Left renal cortex interstitium (tissue), 4 donors: Measurements from ENCODE around the gene DGKG. TPM values are rescaled to one million over a fixed set of nuclear protein-coding genes. Genes with fewer than 3 reads are reported as not detected.

Source experiments
- DNase-seq, 4 donors: peaks; one replicate each; pipeline ENCODE4 v3.0.0-alpha.2; 2013; ENCODE audit warnings: low read depth in 4 of 4, low spot score in 2 of 4, missing footprints in 1 of 4
- polyA plus RNA-seq, 4 donors: library from polyadenylated mRNA; unstranded; fragments of 120-200 nt; gene quantifications; one replicate each; pipeline ENCODE4 v1.2.1, GENCODE V29; 2013; ENCODE audit not compliant: insufficient read length in 4 of 4

DGKG gene
- polyA plus RNA-seq, 4 donors, result 0.51 to 0.92 (median 0.71) TPM

DNA sequence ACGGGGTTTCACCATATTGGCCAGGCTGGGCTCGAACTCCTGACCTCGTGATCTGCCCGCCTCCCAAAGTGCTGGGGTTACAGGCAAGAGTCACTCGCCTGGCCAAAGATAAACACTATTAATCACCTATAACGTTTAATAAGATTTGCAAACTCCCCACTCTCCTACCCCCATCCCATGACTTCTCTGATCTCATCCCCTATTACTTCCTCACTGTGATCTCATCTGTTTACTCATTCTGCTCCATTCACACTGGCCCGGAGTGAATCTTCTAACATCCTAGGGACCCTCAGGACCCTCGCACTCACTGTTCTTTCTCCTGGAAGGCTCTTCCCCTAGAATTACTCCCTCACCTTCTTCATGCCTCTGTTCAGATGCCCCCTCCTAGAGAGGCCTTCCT, 78.9 kb downstream of the DGKG start:
- no peak for DNase-seq

- DNase-seq, result no peak
Measured at GRCh38 chr3:186281176-186281575, 80.9 kb downstream of the DGKG start.

DNA sequence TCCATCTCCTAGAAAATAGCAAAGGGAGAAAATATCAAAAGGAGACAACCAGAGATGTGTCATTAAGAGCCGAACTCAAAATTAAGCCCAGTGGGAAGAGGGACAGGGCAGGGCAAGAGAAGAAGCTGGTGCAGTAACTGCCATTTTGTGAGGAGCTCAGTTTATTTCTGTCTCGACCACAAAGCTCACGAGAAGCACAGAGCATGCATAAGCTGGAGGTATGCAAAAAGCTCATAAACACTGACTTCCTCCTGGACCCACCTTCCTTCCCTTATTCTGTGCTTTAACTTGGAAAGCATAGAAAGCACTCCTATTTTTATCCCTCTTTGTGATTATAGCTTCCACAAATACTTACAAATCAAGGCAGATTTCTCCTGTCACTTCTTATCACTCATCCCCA, 81.3 kb downstream of the DGKG start:
- DNase-seq, result no peak

GRCh38 chr3:186277268-186277909, 84.6 kb downstream of the DGKG start:
- DNase-seq, result peak in 2 of 4 donors; percentile 51 to 57

GRCh38 chr3:186275436-186275835, 86.6 kb downstream of the DGKG start:
- no peak for DNase-seq

DNA sequence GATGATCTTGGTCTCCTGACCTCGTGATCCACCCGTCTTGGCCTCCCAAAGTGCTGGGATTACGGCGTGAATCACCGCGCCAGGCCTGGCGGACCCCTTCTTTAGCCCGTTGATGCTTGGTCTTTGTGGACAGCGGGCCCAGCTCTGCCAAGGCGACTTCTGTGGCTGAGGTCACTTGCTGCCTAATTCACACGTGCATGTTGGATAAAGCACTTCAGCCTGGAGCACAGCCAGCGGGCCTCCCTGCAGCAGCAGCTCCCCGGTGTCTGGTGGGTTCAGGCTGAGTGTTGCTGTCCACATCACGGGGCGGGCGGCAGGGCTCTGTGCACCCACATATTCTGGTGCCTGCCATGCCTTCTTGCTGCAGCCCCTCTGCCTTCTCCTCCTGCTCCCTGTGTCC, 88.4 kb downstream of the DGKG start:
- DNase-seq, result no peak

DNA sequence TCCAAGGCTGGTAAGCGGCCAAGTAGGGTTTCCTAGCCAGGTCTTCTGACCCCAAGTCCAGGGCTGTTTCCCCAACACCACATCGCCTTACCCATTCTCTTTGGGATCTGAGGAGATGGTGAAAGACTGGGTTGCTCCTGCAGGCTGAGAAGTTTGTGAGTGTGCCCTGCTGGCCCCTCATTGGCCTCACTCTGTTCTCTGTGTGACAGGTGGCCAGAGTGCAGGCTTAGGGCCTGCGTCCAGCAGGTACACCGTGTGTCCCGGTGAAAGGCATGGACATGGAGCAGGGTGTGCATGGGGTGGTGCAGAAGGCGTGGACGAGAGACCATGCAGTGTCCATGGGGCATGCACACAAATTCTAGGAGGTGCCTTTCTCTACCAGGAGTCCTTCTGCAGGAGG, 91.3 kb downstream of the DGKG start:
- no peak for DNase-seq

- no peak for DNase-seq
Measured at GRCh38 chr3:186268616-186269448, 93.2 kb downstream of the DGKG start.

DNA sequence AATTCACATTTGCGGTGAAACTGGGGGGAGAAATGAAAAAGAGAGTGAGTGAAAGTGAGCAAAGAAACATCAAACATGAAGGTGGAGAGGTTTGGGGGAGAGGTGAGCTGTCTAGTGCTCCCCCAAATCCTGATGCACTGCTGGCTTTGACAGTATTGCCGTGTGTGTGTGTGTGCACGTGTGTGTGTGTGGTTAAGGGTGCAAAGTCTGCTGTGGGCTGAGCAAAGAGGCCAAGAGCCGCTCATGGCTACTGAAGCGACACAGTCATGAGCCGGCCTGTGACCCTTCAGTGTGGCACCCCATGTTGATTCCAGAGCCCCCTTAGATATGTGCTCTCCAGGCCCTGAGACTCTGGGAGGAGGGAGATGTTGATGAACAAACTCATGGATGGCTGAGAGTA, 94.3 kb downstream of the DGKG start:
- no peak for DNase-seq

DNA sequence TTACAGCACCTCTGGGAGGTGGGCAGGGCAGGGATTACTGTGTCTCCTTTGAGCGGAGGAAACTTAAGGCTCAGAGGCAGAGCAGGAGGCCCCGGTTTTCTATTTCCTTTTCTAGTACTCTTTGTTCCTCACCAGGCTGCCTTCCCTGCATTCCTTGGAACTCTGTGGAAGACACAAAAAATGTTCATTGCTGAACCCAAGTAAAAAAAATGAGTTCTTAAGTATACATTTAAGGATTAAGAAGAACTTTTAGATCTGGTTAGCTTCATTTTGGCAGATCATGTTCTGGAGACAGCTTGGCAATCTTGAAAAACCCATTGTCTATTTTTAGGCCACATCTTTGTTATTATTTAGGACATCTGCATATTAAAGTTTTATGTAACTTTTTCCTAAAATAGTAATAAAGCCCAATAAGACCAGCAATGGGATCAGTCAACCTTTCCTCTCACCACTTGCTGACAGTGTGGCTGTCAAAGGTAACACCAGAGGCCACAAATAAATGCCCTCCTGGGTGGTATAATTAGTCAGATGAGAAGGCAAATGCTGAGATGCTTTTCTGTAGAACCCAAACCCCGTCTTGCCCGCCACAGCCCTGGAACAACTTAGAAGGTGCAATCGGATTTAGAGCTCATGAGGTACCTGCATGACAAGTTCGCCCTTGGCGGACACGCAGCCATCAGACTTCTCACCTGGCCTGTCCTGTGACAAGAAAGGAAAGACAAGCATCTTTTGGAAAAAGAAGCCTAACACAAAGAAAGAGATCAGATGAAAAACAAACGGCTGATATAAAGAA, 97.2 kb downstream of the DGKG start:
- no peak for DNase-seq

GRCh38 chr3:186261638-186262037, 100.4 kb downstream of the DGKG start:
- no peak for DNase-seq

DNA sequence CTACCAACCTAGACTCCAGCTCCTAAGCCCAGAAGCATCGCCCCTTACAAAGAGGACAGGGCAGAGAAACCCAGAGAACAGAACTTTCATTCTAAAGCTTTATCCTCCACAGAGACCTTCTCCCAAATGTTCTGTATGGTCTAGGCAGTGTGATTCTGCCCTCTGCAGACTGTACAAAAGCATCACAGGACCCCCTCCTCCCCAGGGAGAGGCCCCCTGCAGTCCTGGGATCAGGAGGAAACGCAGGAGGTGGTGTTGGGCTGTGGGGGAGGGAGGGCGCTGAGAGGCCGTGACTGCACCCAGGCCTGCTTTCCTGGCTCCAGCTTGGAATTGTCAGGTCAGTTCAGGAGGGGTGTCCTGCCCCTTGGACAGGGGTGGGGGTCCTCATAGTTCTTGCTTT, 101.3 kb downstream of the DGKG start:
- DNase-seq, result no peak

- DNase-seq, result no peak
Measured at GRCh38 chr3:186259612-186260383, 102.2 kb downstream of the DGKG start.

DNA sequence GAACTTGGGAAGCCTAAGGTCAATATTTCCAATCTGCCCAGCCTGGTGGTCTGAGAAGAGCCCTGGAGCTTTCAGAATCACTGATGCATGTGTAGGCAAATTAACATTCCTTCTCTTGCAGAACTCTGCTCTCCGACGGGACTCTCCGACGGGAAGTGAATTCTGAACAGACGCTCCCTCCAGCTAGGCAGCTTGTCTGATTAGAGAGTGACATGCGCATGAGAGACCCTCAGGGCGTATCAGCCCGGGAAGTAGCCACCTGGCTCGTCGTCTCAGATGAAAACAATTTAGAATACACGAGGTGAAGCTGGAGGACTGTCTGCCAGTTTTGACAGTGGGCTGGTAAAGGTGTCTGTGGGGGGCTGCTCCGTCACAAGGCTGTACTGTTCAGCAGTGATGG, 103.1 kb downstream of the DGKG start:
- DNase-seq, result no peak

- no peak for DNase-seq
Measured at GRCh38 chr3:186257866-186258265, 104.2 kb downstream of the DGKG start.

DNA sequence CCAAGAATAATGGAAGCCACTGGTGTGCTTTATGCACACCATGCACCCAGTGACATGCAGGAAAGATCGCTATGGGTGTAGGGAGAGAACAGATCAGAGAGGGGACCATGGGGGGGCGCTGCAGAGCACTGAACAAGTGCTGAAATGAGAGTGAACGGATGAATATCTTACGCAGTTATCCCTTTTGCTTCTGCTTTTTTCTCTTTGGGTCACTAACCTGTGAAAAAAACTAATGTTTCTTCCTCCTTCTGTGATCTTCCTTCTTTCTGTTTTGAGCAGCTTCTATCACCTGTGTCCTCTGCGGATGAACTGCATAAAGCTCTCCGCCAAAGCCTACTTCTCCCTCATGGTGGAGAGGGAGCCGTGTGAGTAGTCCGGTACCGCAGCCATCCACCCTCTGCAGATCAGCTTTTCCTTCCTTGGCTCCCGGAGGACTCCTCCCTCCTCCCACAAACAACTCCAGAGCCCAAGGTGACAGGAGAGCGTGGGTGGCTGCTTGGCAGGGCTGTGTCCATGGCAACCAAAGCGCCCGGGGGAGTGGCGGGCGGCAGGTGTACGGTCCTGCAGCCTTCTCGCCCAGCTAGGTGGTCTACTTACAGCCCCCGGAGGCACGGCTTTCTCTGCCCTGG, 106.2 kb downstream of the DGKG start:
- DNase-seq, result no peak

GRCh38 chr3:186254676-186255650, 107.1 kb downstream of the DGKG start:
- no peak for DNase-seq

DNA sequence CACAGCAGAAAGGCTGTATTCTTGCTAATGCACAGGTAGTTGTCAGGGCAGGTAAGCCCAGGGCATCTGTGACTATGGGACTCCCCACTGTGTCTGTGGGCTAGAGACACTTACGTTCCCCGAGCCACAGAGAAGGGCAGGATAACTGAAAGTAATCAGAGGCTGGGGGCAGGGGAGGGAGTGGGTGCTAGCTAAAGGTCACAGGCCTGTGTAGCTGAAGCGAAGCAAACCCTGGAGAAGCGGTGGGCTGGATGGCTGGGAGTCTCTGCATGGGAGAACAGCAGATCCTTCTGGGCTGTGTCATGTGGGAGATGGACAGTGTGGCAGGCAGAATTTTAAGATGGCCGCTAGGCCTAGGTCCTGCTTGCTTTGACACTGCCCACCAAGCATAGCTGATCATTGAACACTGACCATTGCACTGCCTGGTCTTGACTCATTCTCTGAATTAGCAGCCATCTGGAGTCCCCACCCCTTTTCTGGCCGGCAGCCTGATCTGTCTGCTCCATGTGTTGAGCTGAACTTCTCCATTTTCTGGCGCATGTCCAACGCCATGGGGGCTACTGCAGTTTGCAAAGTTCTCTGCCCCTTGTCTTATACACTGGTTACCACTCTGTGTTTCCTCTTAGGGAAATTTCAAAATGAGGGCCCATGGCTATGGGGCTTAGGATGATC, 110.0 kb downstream of the DGKG start:
- no peak for DNase-seq

GRCh38 chr3:186248850-186249249, 113.2 kb downstream of the DGKG start:
- DNase-seq, result no peak
